CMK (cell line): ENCODE results near the gene TINAG.

Source experiments
- DNase-seq: peaks from one replicate; pipeline ENCODE4 v3.0.0-alpha.2; 2010; ENCODE audit warnings: low read depth

TINAG gene, protein sequence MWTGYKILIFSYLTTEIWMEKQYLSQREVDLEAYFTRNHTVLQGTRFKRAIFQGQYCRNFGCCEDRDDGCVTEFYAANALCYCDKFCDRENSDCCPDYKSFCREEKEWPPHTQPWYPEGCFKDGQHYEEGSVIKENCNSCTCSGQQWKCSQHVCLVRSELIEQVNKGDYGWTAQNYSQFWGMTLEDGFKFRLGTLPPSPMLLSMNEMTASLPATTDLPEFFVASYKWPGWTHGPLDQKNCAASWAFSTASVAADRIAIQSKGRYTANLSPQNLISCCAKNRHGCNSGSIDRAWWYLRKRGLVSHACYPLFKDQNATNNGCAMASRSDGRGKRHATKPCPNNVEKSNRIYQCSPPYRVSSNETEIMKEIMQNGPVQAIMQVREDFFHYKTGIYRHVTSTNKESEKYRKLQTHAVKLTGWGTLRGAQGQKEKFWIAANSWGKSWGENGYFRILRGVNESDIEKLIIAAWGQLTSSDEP

DNA sequence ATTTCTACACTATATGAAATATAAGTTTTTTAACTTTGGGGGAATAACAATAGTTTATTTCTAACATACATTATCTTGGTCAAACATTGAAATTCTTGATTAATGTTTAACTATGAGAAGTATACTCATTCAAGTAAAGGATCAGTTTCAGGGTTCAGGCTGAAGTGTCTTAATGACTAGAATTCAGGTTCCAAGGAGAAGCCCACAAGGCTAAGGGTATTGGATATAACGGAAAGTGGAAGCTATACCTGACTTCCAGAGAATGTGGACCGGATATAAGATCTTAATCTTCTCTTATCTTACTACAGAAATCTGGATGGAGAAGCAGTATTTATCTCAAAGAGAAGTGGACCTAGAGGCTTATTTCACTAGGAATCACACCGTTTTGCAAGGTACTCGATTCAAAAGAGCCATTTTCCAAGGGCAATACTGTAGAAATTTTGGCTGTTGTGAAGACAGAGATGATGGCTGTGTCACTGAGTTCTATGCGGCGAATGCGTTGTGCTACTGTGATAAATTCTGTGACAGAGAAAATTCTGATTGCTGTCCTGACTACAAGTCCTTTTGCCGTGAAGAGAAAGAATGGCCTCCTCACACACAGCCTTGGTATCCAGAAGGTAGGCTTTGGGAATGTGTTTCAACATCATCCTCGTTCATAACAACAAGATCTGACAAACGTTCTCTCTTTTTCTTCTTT lies at the start of gene TINAG:
Gene TINAG (plus strand): TSS at position 153 of the 697 bp plus-strand sequence. CDS start 110 bp downstream, at position 263.
- DNase-seq, result no peak

DNA sequence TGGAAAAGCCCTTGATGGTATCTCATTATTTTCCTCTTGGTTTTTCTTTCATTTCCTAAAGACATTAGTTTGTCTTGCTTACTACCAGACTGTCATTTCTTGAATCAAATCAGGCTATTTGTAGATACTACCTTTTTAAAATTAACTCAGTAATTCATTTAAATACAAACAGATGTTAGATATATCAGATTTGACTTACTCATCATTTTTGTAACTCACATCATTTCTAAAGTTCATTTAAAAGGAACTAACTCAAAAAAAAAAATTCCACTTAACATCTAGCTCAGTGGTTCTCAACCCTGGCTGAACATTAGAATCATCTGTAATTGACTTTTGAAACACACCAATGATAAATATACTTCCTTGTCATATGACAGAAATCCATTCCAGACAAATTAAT lies 48.2 kb upstream of the TINAG start:
- no peak for DNase-seq

DNA sequence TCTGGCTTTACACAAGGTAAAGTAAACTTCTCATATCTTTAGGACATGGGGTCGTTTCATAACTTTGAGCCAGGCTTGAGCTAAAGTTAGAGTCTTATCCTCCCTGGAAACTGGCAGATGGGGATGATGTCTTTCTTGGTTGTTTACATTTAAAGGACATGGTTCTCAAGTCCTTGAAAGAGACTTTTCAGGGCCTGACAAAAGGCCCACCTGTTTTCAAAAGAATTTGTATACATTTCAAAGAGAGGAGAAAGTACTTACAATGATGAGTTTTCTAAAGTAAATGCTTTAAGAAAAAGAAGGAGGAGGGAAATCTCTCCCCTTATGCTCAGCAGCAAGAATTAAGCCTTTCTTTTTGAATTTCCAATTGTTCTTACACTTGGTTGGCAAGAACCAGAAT lies 45.7 kb upstream of the TINAG start:
- no peak for DNase-seq

DNA sequence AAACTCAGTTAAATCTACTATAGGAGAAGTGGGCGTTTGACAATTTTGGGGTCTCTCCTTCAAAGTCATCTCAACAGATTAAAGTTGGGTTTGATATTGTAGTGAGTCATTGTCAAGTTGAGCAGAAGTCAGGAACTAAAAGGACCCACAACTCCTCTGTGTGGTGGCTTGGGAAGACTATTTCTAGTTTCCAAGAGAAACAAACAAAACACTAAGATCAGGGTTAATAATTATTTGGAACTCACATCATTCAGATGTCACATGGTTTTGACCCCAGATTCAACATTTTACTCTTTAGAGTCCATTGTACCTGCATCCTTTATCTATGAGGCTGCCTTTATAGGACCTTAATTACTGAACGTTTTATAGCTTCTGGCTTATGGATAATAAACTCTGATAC lies 45.3 kb upstream of the TINAG start:
- DNase-seq, result no peak

DNA sequence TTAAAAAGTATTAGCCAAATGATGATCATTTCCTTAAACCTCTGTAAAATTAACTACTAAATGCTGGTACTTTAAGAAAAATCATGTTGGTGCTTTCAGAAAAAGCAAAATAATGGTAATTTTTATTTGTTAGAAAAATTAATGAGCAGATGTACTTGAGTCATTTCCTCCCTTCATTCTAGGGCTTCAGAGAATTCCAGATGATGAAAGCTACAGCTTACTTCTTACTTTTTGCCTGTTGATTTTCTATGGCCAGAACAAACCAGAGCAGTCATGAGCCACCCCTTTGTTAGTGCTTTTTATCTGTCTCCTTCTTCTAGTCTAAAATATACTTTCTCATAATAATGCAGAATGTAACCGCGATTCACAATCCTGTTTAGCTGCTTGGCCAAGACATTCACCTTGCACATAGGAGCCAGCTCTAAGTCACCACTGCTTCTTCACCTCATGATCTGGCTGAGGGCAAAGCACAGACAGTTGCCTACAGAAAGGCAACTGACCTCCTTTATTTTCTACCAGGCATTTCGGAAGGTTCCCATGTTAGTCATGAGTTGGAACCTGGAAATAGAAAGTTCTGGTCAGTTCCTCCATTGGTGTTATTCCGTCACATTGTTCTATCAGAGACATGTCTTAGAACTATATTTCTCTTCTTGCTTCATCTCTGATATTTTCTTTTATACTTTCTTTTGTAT lies 43.5 kb upstream of the TINAG start:
- DNase-seq, result no peak

DNA sequence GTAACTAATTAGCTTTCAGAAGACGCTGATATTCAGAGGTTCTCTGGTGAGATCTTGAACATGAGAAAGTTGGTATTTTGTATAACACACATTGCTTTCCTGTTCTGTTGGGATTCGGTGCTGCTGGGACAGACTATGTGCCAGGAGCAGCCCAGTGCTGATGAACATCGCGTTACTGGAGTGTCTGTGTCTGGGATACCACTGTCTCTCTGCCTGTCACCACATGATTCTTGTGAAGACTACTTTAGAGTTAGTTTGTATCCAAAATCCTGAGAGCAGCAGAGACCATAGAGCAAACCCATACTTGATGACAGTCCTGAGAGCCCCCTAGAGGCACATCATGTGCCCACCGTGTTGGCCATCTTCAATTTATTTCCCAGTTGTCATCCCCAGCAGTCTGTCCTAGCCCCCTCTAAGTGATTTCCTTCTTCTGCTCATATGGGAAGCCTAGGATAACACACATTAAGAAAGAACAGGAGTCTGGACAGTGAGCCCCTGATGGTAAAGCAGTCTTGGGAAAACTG lies 41.8 kb upstream of the TINAG start:
- no peak for DNase-seq

DNA sequence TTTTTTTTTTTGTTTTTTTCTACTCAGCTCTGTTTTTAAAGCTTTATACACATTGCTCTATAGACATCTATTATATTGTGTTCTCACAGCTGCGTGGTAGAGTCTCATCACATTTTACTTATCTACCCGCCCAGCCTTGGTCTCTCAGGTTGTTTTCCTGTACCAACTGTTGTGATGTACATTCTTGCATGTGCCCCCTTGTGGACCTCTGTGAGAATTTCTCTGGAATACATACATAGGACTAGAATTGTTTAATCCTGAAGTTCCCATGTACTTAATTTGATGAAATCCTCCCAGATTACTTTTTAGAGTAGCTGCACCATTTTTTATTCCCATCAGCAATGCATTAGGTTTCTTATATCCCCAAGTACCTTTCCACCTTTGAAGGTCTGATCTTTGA lies 40.4 kb upstream of the TINAG start:
- no peak for DNase-seq

DNA sequence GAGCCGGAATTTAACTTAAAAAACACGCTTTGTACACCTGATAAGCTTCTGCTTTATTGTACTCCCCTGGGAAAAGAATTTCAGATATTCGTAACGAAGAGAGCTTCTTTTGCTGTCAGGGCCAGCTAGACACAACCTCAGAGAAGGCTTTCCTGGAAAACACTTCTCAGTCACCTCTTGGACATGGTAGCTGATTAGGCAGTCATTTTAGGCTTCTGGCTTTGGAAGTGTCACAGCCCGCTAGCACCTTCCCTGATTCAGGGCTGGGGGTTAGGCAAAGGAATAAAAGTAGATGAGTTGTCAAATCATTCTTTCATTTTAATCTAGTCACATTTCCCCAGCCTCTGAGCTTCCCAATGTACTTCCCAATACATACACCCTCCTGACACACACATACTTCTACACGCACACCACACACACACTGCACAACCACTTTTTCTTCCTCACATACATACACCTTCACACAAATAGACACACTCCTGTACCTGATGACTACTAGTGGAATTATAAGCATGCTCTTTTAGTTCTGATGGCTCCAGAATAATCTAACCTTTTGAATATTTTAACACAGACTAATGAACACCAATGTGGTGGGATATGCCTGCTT lies 34.9 kb upstream of the TINAG start:
- no peak for DNase-seq

DNA sequence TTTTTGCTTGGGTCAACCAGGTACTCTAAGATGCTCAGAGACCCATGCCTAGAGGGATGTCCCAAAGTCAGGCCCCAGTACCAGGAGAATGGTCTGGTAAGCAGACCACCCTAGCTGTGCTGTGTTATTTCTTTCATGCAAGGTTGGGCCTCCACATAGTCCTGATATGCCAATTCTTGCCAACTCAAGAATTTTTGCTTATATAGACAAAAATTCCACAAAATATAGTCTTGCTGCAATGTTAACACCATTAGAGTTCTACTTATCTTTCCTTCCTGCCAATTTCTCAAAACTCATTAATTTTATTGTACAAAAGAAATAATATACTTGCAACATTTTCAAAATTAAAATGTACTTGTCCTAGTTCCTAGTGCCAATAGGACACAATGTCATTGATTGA lies 33.9 kb upstream of the TINAG start:
- no peak for DNase-seq

DNA sequence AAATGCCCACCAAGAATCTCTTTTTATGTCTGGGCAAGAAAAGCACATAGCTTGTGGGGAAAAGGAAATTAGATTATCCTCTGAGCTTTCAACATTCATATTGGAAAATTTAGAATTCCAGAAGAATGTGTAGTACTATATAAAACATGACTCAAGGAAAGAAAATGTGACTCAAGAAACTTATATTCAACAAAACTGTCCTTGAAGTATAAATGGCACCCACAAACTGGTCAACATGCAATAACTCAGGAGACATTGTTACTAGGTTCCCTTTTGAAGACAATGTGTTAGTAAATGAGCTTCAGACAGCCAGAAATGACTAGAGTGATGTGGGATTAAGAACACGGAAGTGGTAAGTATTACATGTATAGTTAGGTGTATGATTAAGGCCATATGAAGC lies 26.1 kb upstream of the TINAG start:
- DNase-seq, result no peak

DNA sequence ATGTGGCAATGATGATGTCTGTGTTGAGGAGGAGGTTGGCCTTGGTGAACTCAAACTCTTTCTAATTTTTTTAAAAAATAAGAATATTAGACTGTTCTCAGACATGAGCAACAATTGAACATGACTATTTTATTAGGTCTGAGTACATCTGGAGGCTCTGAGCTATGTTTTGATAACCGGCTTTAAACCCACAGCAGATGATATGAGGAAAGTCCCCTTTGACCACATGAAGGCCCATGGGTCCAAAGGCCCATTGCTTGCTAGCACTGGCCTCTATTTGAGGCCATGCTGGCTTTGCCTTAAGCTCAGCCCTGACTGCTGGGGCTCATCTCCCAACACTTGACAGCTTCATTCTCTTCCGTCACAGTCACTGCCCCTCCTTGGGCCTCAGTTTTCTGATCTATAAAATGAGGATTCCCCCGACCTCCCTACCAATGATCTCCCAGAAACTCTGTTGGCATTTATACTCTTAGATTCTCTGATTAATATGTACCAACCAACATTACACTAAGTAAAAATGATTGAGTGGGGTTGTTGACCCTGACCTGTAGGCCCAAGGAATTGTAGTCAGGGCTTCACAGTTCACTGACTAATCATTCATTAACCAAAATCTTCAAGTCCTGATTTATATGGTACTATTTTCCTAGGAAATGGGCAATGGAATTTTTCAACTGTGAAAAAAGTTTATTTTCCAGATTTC lies 23.9 kb upstream of the TINAG start:
- DNase-seq, result no peak

DNA sequence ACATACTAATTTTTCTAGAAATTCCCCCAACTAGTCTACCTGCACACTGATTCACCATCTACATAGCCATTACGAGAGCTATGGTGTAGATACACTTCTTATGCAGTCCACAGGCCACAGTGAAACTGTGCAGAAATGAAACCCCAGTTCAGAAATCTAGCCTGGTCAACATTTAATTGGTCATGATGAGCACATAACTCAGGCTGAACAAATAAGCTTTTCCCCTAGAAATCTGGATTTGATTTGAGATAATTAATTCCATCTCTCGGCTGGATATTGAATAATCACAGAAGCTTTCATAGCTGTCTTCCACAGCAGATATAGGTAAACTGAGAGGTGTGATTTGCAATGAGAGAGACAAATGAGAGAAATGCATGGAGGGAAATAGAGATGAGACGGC lies 22.6 kb upstream of the TINAG start:
- DNase-seq, result no peak

DNA sequence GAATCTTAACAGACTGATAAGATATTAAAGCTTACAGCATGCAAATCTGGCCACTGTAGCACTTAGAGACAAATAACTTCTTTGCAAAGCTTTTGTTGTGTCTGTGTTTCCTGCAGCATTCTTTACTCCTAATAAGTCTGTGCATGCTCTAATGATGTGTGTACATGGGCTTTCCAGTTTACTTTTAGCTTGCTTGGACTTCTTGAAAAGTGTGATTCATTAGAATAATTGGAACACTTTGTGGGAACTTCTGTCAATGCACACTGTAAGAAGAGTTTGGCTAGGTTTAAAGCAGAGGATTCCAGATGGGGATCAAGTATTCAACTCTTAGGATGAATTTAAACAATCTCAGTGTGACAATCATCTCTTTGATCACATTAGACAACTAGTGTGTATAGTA lies 22.1 kb upstream of the TINAG start:
- no peak for DNase-seq

DNA sequence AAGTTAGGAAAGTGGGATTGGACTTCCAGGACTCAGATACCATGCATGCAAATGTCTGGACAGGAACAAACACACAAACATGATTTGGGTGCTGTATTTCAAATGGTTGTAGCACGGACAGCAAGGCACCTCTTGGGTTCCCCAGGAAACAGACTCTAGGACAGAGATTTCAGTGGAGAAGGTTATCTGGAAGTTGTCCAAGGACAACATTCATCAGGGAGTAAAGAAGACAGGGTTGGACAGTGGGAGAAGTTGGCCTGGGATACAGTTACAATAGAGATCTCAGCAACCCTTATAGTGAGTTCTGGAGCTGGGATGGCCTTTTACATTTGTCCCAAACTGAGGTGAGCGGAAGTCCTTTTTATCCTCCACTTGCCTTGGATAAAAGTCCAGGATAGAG lies 19.8 kb upstream of the TINAG start:
- DNase-seq, result no peak

DNA sequence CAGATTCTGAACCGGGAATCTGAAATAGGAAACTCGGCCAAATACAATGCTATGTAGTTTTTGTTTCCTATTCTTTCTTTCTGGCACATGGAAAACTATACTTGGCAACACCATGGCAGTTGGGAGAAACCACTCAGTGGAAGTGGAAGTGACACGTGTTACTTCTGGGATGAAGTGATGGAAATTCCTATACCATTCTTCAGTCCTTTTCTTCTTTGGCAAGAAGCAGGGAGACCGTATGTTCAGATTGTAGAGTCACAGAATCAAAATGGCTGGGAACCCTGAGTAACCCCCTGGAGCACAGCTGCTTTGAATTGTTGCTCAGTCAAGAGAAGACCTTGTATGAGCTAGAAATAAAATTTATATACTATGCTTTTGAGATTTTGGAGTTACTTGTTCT lies 18.8 kb upstream of the TINAG start:
- no peak for DNase-seq

DNA sequence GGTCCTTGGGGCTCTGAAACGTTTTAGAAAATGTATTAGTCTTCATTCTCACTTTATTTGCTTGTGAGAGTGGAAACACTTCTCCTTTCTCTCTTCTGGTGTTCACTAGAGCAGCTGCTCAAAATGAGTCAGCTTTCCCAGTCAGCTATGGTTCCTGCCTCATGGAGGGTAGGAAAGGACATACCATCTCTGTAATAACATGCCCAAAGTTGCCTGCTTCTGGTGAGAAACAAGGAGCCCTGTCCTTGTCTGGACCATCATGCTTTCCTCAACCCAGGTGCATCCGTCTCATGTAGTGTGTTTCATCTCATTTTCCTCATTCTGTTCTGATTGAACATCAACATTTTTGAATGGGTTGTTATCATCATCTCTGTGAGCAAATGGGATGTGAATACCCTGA lies 17.1 kb upstream of the TINAG start:
- no peak for DNase-seq

DNA sequence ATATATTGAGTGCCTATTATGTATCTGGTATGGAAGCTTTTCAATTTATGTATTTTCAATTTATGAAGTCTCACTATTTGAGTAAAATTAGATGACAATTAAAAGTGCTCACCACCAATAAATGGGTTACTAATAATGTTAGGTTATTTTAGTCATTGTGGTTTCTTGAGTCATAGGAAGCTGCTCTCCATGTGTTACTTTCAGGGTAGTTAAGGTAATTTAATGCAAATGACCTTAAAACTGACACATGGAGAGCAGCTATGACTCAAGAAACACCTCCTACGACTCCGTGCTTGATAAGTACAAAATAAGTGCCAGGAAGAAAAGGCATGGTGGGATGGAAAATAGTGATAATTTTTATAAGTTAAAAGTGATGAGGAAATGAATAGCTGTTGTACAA lies 16.5 kb upstream of the TINAG start:
- DNase-seq, result no peak

DNA sequence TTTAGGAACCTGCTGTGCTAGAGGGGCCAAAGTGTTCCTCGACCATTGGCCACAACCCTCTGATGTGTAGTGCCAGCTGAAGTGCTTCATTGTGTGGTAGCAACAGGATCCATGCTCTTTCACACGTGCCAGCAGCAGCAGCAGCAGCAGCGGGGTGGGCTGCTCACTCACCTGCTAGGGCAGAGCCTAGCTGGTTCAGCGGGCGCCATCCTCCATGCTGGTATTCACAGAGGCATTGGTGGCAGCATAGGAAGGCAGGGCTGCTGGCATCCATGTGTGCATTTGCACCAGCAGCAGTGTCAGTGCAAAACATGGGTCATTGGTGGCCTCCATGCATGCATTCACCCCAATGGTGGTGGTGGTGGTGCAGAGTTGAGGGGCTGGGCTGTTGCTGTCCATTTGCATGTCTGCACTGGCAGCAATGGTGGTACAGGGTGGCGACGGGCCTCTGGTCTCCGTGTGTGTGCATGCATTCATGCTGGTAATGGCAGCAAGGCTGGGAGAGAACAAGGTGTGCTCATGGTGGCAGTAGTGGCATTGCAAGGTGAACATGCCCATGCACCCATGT lies 13.2 kb upstream of the TINAG start:
- DNase-seq, result no peak

DNA sequence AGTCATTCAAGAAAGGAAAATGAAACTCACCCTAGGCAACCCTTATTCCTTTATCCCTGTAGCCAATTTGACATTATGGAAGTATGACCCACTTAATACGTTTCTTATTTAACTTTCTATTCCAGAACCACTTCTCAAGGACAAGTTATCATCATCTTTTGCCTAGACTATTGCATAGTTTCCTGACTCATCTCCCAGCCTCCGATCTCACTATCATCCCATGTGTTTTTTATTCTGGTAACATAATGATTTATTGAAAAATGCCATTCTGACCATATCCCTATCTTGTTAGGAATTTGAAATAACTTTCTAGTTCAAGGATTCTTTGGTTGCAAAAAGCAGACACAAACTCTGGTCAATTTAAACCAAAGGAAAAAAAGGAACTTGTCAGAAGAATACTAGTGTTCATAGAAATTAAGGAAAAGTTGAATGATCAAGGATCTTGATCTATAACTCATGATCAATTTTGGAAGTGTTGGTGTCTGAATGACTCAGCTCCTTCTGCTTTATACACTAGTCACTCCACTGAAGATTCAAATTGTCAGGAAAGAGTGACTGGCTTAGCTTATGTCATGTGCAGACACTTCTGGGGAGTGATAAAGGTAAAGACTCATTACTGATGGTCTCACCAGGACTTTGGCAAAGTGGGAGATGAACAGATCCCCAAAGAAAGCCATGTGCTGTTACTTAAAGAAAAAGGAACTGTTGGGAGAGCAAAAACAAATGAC lies 8.5 kb upstream of the TINAG start:
- DNase-seq, result no peak

DNA sequence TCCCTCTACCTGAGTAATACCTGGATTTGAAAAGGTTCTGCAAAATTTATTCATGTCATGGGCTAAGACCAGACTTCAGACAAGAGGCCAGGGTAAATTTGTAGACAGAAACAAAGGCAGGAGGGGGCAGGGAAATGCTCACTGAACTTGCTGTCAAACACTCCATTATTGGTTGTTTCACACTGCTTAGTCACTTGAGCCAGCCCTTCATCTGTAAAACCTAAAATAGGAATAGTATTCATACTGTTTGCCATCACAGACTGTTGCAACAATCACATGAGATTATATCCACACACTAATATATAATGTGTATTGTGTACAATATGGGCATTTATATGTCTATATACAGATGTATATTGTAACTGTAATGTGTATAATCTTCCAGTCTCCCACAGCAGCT lies 6.5 kb upstream of the TINAG start:
- no peak for DNase-seq

DNA sequence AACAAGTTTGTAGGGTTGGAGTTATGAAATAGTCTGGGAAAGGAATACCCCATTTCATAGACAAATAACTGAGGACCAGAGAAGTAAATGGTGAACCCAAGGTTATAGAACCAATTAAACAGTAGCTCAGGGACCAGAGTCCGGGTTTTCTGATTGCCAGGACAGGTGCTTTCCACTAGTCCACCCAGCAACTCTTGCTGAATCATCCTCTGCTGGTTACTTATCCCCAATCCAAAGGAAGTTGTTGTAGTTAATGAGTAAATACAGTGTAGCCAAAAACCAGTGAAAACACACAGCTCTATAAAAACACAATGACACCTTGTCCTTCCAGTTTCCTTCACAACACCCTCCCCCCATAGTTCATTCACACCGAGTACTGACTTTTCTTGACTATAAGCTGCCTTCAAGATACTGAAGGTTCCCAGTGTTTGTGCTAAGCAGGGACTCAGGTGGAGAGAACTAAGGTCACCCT lies 766 bp upstream of the TINAG start:
- DNase-seq, result no peak
